Measurements from ENCODE around the gene DHDH.

DHDH gene

GRCh38 chr19:48943081-48943480 is 9.6 kb downstream of the DHDH start:
- no peak overlapping the region for H3K4me3 ChIP-seq (ENCODE audit: low read depth, low read length)
- TF ChIP-seq CTCF (IDR thresholded peaks at IDR 0.05; ENCODE audit: low read depth, low read length, missing control alignments) = no peak
- in situ Hi-C loops (cut with HindIII; ENCODE audit: low sequenced_read_pairs) = no loop called here
- no peak for DNase-seq (ENCODE audit: low read depth)

- DNase-seq (ENCODE audit: low read depth) = no peak
- no peak overlapping the region for H3K4me3 ChIP-seq (ENCODE audit: low read depth, low read length)
- no peak for TF ChIP-seq CTCF (IDR thresholded peaks at IDR 0.05; ENCODE audit: low read depth, low read length, missing control alignments)
- in situ Hi-C loops (cut with HindIII; ENCODE audit: low sequenced_read_pairs) = no loop called here
Observed at GRCh38 chr19:48945415-48945814, 11.9 kb downstream of the DHDH start.

GRCh38 chr19:48945817-48946216 is 12.3 kb downstream of the DHDH start:
- DNase-seq (ENCODE audit: low read depth) = no peak
- TF ChIP-seq CTCF (IDR thresholded peaks at IDR 0.05; ENCODE audit: low read depth, low read length, missing control alignments) = no peak
- in situ Hi-C loops (cut with HindIII; ENCODE audit: low sequenced_read_pairs) = no loop called here
- H3K4me3 ChIP-seq (ENCODE audit: low read depth, low read length) = no peak overlapping the region

- no peak for TF ChIP-seq CTCF (IDR thresholded peaks at IDR 0.05; ENCODE audit: low read depth, low read length, missing control alignments)
- no peak overlapping the region for H3K4me3 ChIP-seq (ENCODE audit: low read depth, low read length)
- no peak for DNase-seq (ENCODE audit: low read depth)
- in situ Hi-C loops (cut with HindIII; ENCODE audit: low sequenced_read_pairs) = no loop called here
Observed at GRCh38 chr19:48946463-48947257, 13.2 kb downstream of the DHDH start.

GRCh38 chr19:48947258-48947542 is 13.7 kb downstream of the DHDH start:
- in situ Hi-C loops (cut with HindIII; ENCODE audit: low sequenced_read_pairs) = no loop called here
- TF ChIP-seq CTCF (IDR thresholded peaks at IDR 0.05; ENCODE audit: low read depth, low read length, missing control alignments) = no peak
- H3K4me3 ChIP-seq (ENCODE audit: low read depth, low read length) = no peak overlapping the region
- no peak for DNase-seq (ENCODE audit: low read depth)

GRCh38 chr19:48950159-48950558 is 16.7 kb downstream of the DHDH start:
- TF ChIP-seq CTCF (IDR thresholded peaks at IDR 0.05; ENCODE audit: low read depth, low read length, missing control alignments) = no peak
- no peak overlapping the region for H3K4me3 ChIP-seq (ENCODE audit: low read depth, low read length)
- DNase-seq (ENCODE audit: low read depth) = no peak
- in situ Hi-C loops (cut with HindIII; ENCODE audit: low sequenced_read_pairs) = no loop called here
